A549 (cell line): ENCODE measurements around the gene GAA. TPM values are rescaled to one million over a fixed set of nuclear protein-coding genes. Genes with fewer than 3 reads are reported as not detected.

Experiments
- ATAC-seq, 2 experiments: fragments of 200-7000 bp in 1 of 2; fragments of >200 bp in 1 of 2; cut with Nextera tagmentation in 1 of 2; cut with Tn5 transposase in 1 of 2; 3 replicates each; pipeline versions ENCODE4 v1.8.0 to v1.9.1; 2018 to 2020; ENCODE audit warnings: mild to moderate bottlenecking in 1 of 2, moderate library complexity in 1 of 2
- CTCF ChIA-PET: fragments of 300-600 bp; sonication (Branson Sonifier 250); formaldehyde crosslinking; extraction: SDS; loops from one replicate; lab custom pipeline; 2021; ENCODE audit warnings: antibody characterized with exemption, inconsistent platforms; lab: Yijun Ruan, JAX
- POLR2A ChIA-PET: fragments of 350-600 bp; formaldehyde crosslinking; extraction: SDS; loops from one replicate; lab custom pipeline; 2021; ENCODE audit warnings: antibody characterized with exemption, inconsistent platforms; lab: Yijun Ruan, JAX
- DNase-seq, 2 experiments: peaks; one replicate each; pipeline versions ENCODE4 v3.0.0 to v3.0.0-alpha.2; 2011 to 2016; ENCODE audit warnings: low read depth in 1 of 2, low spot score in 1 of 2
- FAIRE-seq: peaks from 2 replicates; lab custom pipeline; 2011; peaks lifted over from hg19 to GRCh38; lab: Jason Lieb, UNC
- H3K27ac ChIP-seq, 2 experiments: fragments of >200 bp; sonication (Bioruptor Twin); formaldehyde crosslinking; 3 replicates each; pipeline ENCODE4 v1.5.1; 2016 to 2017
- H3K4me1 ChIP-seq: fragments of >200 bp; sonication (Bioruptor Twin); formaldehyde crosslinking; 3 replicates; pipeline ENCODE4 v1.6.1; 2016
- H3K4me2 ChIP-seq: fragments of >200 bp; sonication (Bioruptor Twin); formaldehyde crosslinking; 3 replicates; pipeline ENCODE4 v1.6.1; 2016
- H3K4me3 ChIP-seq: fragments of >200 bp; sonication (Bioruptor Twin); formaldehyde crosslinking; 3 replicates; pipeline ENCODE4 v1.5.1; 2016
- H3K9me3 ChIP-seq: fragments of >200 bp; sonication (Bioruptor Twin); formaldehyde crosslinking; 3 replicates; pipeline ENCODE4 v1.6.1; 2016
- CBX2 ChIP-seq: fragments of 200-600 bp; sonication (generic); IDR thresholded peaks from 2 replicates; pipeline ENCODE4 v1.6.1; 2016; ENCODE audit warnings: low read depth, mild to moderate bottlenecking, borderline replicate concordance
- CBX8 ChIP-seq: fragments of 200-600 bp; sonication (generic); IDR thresholded peaks from 2 replicates; pipeline ENCODE4 v1.6.1; 2016
- EHF ChIP-seq: fragments of 250-450 bp; sonication (Bioruptor Pico); IDR thresholded peaks from 2 replicates; pipeline ENCODE4 v1.5.0; 2020; ENCODE audit warnings: mild to moderate bottlenecking
- EHMT2 ChIP-seq: fragments of 200-600 bp; sonication (generic); IDR thresholded peaks from 2 replicates; pipeline ENCODE4 v1.6.1; 2016; ENCODE audit warnings: antibody characterized with exemption, low read depth, mild to moderate bottlenecking, moderate library complexity
- FOSB ChIP-seq: fragments of 250-450 bp; sonication (Bioruptor Pico); IDR thresholded peaks from 2 replicates; pipeline ENCODE4 v1.5.0; 2020; ENCODE audit warnings: mild to moderate bottlenecking, moderate library complexity
- FOSL2 ChIP-seq, 2 experiments: fragments of 450-650 bp in 1 of 2; fragments of >200 bp in 1 of 2; sonication (Bioruptor Twin) in 1 of 2; formaldehyde crosslinking; IDR thresholded peaks; 2 replicates each; pipeline versions ENCODE4 v1.5.0 to v1.6.1; 2016 to 2020; ENCODE audit warnings: mild to moderate bottlenecking in 1 of 2, moderate library complexity in 1 of 2
- FOXS1 ChIP-seq: fragments of 250-450 bp; sonication (Bioruptor Pico); IDR thresholded peaks from 2 replicates; pipeline ENCODE4 v1.5.0; 2020; ENCODE audit warnings: mild to moderate bottlenecking, moderate library complexity
- GATA3 ChIP-seq: IDR thresholded peaks from 2 replicates; pipeline ENCODE4 v1.6.1; 2012; ENCODE audit warnings: borderline replicate concordance
- HDAC2 ChIP-seq: fragments of 200-600 bp; sonication (generic); IDR thresholded peaks from 2 replicates; pipeline ENCODE4 v1.6.1; 2016
- HMGXB4 ChIP-seq: fragments of 250-450 bp; sonication (Bioruptor Pico); IDR thresholded peaks from 2 replicates; pipeline ENCODE4 v1.5.0; 2021; ENCODE audit warnings: mild to moderate bottlenecking, moderate library complexity, borderline replicate concordance
- HOXA7 ChIP-seq: fragments of 250-450 bp; sonication (Bioruptor Pico); IDR thresholded peaks from 2 replicates; pipeline ENCODE4 v1.5.0; 2020; ENCODE audit warnings: mild to moderate bottlenecking, moderate library complexity
- HOXB13 ChIP-seq: fragments of 250-450 bp; sonication (Bioruptor Pico); IDR thresholded peaks from 2 replicates; pipeline ENCODE4 v1.5.0; 2020; ENCODE audit warnings: low read depth, mild to moderate bottlenecking, moderate library complexity
- HOXB5 ChIP-seq: fragments of 250-450 bp; sonication (Bioruptor Pico); IDR thresholded peaks from 2 replicates; pipeline ENCODE4 v1.5.0; 2020; ENCODE audit warnings: mild to moderate bottlenecking, moderate library complexity
- KDM5A ChIP-seq: fragments of 200-600 bp; sonication (generic); IDR thresholded peaks from 2 replicates; pipeline ENCODE4 v1.6.1; 2016; ENCODE audit warnings: antibody characterized with exemption, mild to moderate bottlenecking
- MAFK ChIP-seq: fragments of 450-650 bp; IDR thresholded peaks from 2 replicates; pipeline ENCODE4 v1.6.1; 2014; ENCODE audit not compliant: partially characterized antibody
- MYC ChIP-seq: IDR thresholded peaks from 2 replicates; pipeline ENCODE4 v1.6.1; 2012; ENCODE audit warnings: mild to moderate bottlenecking, inconsistent platforms, low read length, improper control_type of control experiment, borderline replicate concordance
- NPAS2 ChIP-seq: fragments of 250-450 bp; sonication (Bioruptor Pico); IDR thresholded peaks from 2 replicates; pipeline ENCODE4 v1.8.0; 2022; ENCODE audit warnings: mild to moderate bottlenecking, moderate library complexity, borderline replicate concordance
- PHF8 ChIP-seq: fragments of 200-600 bp; sonication (generic); IDR thresholded peaks from 2 replicates; pipeline ENCODE4 v1.6.1; 2016; ENCODE audit warnings: low read depth, mild to moderate bottlenecking, antibody characterized with exemption, moderate library complexity, borderline replicate concordance
- RARB ChIP-seq: fragments of 250-450 bp; sonication (Bioruptor Pico); IDR thresholded peaks from 2 replicates; pipeline ENCODE4 v1.8.0; 2021; ENCODE audit warnings: mild to moderate bottlenecking, moderate library complexity
- ZC3H11A ChIP-seq: fragments of 450-650 bp; IDR thresholded peaks from 2 replicates; pipeline ENCODE4 v1.6.1; 2014; ENCODE audit warnings: antibody characterized with exemption, mild to moderate bottlenecking
- ZNF302 ChIP-seq: fragments of 250-450 bp; sonication (Bioruptor Pico); IDR thresholded peaks from 2 replicates; pipeline ENCODE4 v1.9.0; 2021; ENCODE audit warnings: inconsistent platforms, mild to moderate bottlenecking, moderate library complexity
- WGBS: methylation state at CpG from one replicate; pipeline ENCODE4 v1.1.6; 2017; ENCODE audit errors: missing lambda C conversion rate; 5-methylcytosine and 5-hydroxymethylcytosine counted together
- polyA plus RNA-seq, 4 experiments: library from polyadenylated mRNA; depleted of rRNA in 3 of 4; stranded (reverse); fragments of >200 nt; fragmentation: RNase III in 1 of 4; extraction: RNeasy Plus Mini Kit Qiagen cat#74134 plus additional on column Dnase treatment in 1 of 4; gene quantifications; 2 replicates in 3 of 4; 3 replicates in 1 of 4; pipeline ENCODE4 v1.2.3, GENCODE V29; 2011 to 2017
- TF ChIP-seq, protein P1 (sequence below): fragments of >200 bp; sonication (Bioruptor Twin); formaldehyde crosslinking; IDR thresholded peaks from 3 replicates; pipeline ENCODE4 v1.5.1; 2016

The GAA gene
- polyA plus RNA-seq, 2 of the 4 experiments (the other 2 are of a cell fraction), result 5.7 to 47.4 TPM

GRCh38 chr17:80119839-80120238 is 18.5 kb downstream of the GAA start (continued):
- TF ChIP-seq HOXB5 (CRISPR knock-in tag), result no peak
- TF ChIP-seq CBX8, result no peak
- no peak for TF ChIP-seq FOSL2 (IDR thresholded peaks at IDR 0.05)
- no peak for TF ChIP-seq FOSL2 (CRISPR knock-in tag; IDR thresholded peaks at IDR 0.05)
- TF ChIP-seq, protein P1, sequence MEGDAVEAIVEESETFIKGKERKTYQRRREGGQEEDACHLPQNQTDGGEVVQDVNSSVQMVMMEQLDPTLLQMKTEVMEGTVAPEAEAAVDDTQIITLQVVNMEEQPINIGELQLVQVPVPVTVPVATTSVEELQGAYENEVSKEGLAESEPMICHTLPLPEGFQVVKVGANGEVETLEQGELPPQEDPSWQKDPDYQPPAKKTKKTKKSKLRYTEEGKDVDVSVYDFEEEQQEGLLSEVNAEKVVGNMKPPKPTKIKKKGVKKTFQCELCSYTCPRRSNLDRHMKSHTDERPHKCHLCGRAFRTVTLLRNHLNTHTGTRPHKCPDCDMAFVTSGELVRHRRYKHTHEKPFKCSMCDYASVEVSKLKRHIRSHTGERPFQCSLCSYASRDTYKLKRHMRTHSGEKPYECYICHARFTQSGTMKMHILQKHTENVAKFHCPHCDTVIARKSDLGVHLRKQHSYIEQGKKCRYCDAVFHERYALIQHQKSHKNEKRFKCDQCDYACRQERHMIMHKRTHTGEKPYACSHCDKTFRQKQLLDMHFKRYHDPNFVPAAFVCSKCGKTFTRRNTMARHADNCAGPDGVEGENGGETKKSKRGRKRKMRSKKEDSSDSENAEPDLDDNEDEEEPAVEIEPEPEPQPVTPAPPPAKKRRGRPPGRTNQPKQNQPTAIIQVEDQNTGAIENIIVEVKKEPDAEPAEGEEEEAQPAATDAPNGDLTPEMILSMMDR, result no peak
- TF ChIP-seq FOSB (CRISPR knock-in tag), result no peak
- no peak for TF ChIP-seq PHF8

DNA sequence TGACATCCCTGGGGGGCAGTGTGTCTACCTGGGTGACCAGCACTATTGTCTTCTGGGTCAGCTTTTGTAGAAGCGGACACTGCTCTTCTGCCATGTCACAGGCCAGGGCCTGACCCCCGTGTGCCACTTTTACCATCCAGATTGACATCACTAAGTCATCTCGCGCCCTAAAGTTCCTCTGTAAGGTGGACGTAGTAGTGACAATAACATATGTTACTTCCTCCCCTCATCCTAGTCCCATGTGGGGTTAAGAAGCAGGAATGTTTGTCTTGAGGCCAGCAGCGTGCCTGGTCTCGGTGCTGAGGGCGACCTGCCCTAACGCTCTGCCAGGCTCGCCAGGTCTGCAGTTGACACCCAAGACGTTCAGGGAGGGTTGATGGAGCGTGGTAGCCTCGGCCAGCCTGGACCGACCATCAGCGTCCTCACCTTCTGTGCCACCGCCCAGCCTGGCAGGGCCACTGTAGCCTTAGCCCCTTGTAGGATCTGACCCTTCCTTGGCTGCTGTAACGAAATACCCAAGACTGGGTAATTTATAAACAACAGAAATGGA is 20.7 kb downstream of the GAA start:
- no peak for DNase-seq

DNA sequence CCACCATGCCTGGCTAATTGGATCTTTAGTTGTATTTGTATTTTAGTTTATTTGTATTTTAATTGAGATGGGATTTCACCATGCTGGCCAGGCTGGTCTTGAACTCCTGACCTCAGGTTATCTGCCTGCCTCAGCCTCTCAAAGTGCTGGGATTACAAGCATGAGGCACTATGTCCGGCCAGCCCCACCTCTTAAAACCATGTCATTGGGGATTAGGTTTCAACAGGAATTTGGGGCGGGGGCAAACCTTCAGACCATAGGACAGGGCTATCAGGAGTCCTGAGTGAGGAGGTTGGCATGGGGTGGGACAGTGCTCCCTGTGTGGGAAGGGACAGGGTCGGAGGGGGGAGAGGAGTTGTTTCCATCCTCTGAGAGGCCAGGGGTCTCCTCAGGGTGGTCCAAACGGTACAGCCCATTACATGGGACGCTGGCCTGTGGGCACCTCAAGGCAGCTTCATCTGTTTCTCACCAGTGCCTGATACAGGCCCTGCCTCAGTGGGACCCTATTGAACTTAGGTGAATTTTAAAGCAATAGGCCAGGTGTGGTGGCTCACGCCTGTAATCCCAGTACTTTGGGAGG is 21.6 kb downstream of the GAA start:
- Histone ChIP-seq H3K27ac (no peak overlapping the region), H3K9me3 (no peaks in the 10 kb centered on the region)
- CTCF ChIA-PET, result interaction anchor here (1.0 to 6.5 kb wide), 8 partner anchors 8 to 115 kb away, joined by 3 to 60 read pairs (median 6); partner anchors contain the start of gene GAA
- POLR2A ChIA-PET, result interaction anchor here (1.2 kb wide), 1 partner anchor 21 kb away, joined by 5 read pairs; the partner anchor contains the start of gene GAA
- FAIRE-seq, result no peak
- TF ChIP-seq ZC3H11A (no peak), GATA3 (no peak), HOXB13 (CRISPR knock-in tag) (no peak), ZNF302 (CRISPR knock-in tag) (no peak), KDM5A (no peak), NPAS2 (CRISPR knock-in tag) (no peak), EHMT2 (no peak), FOXS1 (CRISPR knock-in tag) (no peak), HOXA7 (CRISPR knock-in tag) (no peak), MYC (no peak), HMGXB4 (CRISPR knock-in tag) (no peak), RARB (no peak), MAFK (no peak), EHF (CRISPR knock-in tag) (no peak), HDAC2 (no peak)
- TF ChIP-seq, all 56 proteins: peak for 0
- Histone ChIP-seq H3K4me1 (no peaks in the 10 kb centered on the region), H3K4me3 (no peak overlapping the region), H3K4me2 (no peak overlapping the region)
- ATAC-seq (no peak), DNase-seq (no peak)
- 78% methylated on average over 6 of the region's 6 CpGs for WGBS

More for the DNA sequence above, 20.7 kb downstream of the GAA start:
- H3K4me2 ChIP-seq, result no peak overlapping the region
- POLR2A ChIA-PET, result no interaction called here
- H3K9me3 ChIP-seq, result no peaks in the 10 kb centered on the region
- no peak for FAIRE-seq
- CTCF ChIA-PET, result interaction anchor here (1.2 to 2.1 kb wide), 3 partner anchors 20 to 138 kb away, joined by 3 to 7 read pairs (median 4); partner anchors contain the start of genes GAA and RNF213
- TF ChIP-seq CBX2, result no peak
- no peak overlapping the region for H3K4me3 ChIP-seq
- ATAC-seq, result no peak
- no peaks in the 10 kb centered on the region for H3K4me1 ChIP-seq
- 84% methylated on average over 17 of the region's 17 CpGs for WGBS
- no peak overlapping the region for H3K27ac ChIP-seq
